Activated gamma-delta T cell treated with anti-CD3 and anti-CD28 coated beads, Interleukin-2, amount 50 U/mL, for 16 hours (primary cell): Measurements from ENCODE around the gene CYB5R3.
A peak's percentile ranks its signal among the peaks of the same experiment; 100 is the strongest.
"Not testable (repeated sequence)": the region's sequence is repeated elsewhere in the genome, so short reads cannot be mapped to it uniquely, and the experiment has no call there.

Source experiments
- DNase-seq: peaks from one replicate; pipeline ENCODE4 v3.0.0-alpha.2; 2020; ENCODE audit warnings: low read depth

CYB5R3 gene

DNA sequence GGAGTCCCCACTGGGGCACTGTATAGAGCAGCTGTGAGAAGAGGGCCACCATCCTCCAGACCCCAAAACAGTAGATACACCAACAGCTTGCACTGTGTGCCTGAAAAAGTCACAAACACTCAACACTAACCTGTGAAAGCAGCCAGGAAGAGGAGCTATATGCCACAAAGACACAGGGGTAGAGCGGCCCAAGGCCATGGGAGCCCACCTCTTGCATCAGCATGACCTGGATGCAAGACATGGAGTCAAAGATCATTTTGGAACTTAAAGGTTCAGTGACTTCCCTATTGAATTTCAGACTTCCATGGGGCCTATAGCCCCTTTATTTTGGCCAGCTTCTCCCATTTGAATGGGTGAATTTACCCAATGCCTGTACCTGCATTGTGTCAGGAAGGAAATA, 29.7 kb upstream of the CYB5R3 start:
- no peak for DNase-seq

DNA sequence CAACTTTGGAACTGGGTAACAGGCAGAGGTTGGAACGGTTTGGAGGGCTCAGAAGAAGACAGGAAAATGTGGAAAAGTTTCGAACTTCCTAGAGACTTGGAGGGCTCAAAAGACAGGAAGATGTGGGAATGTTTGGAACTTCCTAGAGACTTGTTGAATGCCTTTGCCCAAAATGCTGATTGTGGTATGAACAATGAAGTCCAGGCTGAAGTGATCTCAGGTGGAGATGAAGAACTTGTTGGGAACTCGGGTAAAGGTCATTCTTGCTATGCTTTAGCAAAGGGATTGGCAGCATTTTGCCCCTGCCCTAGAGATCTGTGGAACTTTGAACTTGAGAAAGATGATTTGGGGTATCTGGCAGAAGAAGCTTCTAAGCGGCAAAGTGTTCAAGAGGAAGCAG, 28.7 kb upstream of the CYB5R3 start:
- DNase-seq, result not testable (repeated sequence)

DNA sequence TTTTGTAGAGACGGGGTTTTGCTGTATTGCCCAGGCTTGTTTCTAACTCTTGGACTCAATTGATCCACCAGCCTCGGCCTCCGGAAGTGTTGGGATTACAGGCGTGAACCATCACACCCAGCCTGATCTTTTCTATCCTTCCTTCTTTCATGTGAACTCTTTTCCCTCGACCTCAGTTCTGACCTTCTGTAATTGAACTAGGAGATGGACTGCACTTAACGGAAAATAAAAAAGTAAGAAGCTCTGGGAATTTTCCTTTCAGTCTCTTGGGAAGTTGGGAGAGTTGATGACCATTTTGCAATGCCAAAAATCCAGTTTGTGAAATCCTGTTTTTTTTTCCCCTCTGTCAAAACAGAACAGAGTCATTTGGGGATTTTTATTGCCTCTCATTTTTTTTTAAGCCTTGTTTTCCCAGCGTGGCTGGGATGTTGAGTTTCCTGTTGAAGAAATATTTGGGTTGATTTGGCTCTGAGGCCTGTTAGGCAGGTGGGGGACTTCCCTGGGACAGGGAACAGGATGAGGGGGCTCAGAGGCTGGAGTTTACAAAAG, 26.9 kb upstream of the CYB5R3 start:
- no peak for DNase-seq

DNA sequence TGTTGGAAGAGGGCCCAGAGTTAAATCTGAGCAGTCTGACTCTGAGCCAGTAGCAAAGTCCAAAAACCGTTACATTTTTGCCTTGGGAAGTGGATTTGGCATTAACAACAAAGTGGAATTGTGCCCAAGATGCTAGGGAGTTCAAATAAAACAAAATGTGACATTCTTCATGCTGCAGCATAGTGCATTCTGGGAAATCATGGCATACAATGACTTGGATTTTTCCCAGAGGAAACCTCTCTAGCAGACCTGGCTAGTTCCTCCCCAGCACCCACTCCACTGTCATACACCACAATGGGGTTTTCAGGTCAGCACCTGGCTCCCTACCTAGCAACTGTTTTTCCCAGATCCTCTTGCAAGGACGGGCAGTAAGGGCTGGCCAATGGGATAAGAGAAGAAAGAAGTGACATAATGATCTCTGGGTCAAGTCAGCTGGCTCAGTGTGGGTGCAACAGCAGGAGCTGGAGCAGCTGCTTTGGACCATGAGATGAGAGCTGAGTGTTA, 24.8 kb upstream of the CYB5R3 start:
- DNase-seq, result no peak

DNA sequence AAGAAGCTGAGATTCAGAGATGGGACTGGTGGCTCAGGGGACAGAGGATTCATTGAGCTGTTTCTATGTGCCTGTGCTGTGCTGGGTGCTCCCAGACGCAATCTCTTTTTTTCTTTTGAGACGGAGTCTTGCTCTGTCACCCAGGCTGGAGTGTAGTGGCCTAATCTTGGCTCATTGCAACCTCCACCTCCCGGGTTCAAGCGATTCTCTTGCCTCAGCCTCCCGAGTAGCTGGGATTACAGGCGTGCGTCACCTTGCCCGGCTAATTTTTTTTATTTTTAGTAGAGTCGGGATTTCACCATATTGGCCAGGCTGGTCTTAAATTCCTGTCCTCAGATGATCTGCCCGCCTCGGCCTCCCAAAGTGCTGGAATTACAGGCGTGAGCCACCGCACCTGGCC, 23.9 kb upstream of the CYB5R3 start:
- not testable (repeated sequence) for DNase-seq

DNA sequence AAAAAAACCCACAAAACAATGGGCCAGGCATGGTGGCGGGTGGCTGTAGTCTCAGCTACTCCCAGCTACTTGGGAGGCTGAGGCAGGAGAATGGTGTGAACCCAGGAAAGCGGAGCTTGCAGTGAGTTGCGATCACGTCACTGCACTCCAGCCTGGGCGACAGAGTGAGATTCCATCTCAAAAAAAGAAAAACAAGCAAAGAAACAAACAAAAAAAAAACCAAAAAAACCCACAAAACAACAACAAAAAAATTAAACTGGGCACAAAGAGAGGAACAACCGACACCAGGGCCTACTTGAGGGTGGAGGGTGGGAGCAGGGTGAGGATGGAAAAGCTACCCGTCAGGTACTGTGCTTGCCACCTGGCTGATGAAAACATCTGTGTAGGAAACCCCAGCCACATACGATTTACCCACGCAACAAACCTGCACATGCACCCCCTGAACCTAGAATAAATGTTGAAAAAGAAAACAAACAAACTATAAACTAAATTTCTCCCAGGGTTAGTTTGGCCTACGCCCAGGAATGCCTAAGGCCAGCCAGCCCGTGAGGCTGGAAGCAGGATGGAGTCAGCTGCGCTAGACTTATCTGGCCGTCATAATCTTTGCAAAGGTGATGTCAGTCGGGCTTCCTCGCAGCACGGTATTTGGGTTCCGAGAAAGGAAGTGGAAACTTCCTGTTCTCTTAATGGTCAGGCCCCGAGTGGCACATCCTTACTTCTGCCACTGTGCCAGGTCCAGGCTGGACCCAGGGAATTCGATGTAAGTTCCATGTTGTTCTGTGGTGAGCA, 21.9 kb upstream of the CYB5R3 start:
- DNase-seq, result no peak

DNA sequence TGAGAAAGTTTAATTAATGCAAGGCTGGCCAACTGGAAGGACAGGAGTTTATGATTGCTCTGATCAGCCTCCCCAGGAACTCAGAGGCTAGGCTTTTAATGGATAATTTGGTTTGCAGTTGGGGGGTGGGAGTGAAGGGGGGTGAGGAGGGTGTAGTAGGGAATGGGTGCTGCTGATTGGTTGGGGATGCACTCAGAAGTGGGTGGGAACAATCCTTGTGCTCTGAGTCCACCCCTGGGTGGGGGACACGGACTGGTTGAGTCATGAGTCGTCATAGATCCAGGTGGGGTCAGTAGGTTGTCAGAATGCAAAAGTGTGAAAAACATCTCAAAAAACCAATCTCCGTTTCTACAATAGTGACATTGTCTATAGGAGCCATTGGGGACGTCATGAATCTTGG, 20.9 kb upstream of the CYB5R3 start:
- no peak for DNase-seq

DNA sequence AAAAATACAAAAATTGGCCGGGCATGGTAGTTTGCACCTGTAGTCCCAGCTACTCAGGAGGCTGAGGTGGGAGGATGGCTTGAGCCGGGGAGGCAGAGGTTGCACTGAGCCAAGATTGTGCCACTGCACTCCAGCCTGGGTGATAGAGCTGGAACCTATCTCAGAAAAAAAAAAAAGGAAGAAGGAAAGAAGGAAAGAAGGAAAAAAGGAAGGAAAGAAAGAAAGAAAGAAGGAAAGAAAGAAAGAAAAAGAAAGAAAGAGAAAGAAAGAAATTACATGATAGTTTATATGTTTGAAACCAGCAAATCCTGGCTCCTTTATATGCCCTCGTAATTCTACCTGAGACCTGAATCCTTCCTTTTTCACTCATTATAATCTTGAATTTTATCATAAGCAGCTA, 17.2 kb upstream of the CYB5R3 start:
- not testable (repeated sequence) for DNase-seq

DNA sequence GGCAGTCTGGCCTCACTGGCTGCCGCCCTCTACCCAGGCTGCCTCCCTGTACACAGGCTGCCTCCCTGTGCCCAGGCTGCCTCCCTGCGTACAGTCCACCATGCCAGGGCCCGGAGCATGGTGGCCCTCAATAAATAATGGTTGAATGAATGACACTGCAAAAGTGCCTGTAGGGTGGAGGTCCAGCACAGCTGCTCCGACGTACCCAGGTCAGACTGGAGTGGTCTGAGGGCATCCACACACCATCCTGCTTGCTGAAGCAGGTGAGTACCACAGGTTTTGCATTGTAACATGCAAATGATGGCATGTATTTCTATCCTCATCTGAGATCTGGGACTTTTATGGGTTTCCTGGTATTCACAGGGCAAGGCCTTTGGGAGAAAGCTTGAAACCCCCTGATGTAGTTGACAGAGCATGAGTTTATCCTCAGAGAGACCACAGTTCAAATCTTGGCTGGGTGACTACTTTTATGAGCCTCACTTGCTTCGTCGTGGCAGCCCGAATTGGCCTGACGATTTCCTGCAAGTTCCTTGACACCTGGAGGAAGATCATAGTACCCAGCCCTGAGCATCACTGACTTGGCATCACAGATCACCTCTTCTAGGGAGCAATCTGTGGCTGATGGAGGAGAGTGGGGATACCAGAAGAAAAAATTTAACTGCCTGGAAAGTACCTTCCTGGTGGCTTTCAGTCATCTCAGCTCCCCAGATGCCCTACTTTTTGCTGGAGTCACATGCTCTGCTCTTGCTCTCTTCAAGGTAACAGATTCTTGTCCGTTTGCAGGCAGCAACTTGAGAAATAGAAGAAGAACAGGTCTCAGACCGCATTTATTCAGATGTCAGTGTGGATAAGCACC, 16.0 kb upstream of the CYB5R3 start:
- no peak for DNase-seq

DNA sequence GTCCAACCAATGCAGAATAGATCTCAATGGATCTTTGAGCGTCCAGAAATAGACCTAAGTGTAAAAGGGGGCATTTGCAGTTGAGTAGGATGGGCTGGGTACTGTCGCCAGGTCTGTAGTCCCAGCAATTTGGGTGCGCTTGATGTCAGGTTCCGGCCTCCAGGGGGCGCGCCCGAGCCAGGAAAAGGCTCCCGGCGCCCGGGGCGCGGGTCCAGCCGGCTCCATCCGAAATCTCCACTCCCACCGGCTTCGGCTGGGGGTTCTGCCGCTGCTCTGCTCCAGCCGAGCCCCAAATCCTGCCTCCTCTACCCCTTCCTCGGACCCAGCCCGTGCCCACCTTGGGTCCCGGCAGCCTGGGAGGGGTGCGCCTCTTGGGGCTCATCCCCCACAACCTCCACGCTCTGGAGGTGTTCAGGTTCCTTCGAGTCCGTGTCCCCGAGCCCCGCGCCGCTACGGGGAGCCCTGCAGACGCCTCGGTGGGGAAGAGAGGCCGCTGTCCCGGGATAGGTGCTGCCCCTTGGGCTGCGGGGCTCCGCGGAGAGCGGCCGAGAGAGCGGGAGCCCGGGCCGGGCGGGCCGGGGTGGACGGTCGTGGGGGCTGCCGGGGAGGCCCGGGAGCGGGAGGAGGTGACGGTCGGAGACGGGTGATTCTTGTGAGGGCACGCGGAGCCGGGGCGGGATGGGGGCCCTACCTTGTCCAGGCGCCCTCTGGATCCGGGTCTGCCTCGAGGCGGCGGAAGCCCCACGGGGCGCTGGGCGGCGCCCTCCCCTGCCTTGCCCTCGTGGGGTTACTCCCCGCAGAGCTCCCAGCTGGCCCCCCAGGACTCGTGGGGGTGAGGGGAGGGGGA, 13.0 kb upstream of the CYB5R3 start:
- peak; percentile 71 for DNase-seq

DNA sequence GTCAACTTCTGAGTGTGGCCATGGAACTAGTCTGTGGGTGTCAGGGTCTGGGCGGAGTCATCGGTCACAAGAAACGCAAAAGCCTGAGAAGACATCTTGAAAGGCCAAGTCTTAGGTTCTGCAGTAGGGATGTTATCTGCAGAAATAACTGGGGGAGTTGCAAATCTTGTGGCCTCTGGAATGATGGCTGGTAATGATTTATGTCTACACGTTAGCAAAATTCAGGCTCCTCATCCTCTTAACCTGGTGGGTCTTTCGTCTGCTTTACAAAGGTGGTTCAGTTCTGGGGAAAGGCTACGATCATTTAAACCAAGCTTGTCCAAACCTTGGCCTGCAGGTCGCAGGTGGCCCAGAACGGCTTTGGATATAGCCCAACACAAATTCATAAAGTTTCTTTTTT, 7.4 kb upstream of the CYB5R3 start:
- no peak for DNase-seq

DNA sequence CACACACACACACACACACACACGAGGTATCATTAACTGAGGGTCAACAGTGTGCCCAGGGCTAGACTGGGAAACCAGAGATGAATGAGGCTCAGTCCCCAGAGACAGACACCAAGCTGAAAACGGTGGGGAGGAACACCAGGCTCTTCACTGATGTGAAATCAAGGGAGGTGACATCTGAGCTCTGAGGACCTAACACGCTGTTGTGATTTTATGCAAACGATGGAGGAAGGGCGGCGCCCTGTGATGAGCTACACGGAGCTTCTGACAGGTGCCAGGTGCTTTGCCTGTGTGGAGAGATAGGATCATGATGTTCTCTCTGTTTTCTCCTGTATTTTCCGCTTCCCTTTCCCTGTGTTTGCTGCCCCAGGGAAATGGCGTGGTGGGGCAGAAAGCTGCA, 6.5 kb upstream of the CYB5R3 start:
- DNase-seq, result no peak

DNA sequence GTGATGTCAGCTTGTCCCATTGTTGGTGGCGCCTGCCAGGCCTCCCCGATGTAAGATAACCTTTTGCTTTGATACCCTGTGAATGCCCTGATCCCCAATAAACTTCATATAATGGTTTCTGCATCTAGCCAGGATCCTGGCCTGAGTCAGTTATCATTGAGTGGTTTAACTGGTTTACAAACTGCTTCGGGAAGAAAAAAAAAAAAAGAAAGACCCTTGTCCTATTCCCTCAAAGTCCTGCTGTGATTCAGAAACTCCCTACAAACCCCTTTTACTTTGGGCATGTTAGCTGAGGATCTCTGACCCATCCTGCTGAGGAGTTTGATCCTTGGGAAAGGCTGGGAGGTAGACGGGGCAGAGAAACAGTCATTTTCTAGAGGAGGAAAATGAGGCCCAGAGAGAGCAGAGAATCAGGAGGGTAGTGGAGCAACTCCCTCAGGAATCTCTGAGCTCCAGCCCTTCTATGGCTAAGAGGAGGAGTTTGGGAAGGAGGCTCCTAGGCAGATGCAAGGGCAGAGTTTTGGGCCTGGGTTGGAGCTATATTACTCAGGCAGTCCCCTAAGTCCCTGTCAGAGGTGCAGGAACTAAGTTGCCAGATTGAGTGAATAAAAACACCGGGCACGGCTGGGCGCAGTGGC, 5.4 kb upstream of the CYB5R3 start:
- DNase-seq, result no peak

DNA sequence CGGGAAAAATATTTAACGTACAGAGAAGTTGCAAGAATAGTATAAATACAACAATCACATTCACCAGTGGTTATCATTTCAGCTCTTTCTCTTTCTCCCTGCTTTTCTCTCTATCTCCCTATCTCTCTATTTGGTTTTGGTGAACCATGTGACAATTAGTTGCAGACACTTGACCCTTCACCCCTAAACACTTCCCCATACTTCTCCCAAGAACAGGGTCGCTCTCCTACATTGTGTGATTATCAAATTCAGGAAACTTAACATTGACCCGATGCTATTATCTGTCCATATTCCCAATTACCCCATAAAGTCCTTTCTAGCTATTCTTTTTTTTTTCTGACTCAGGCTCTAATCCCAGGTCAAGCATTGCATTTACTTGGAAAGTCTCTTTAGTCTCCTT, 4.8 kb upstream of the CYB5R3 start:
- DNase-seq, result no peak

DNA sequence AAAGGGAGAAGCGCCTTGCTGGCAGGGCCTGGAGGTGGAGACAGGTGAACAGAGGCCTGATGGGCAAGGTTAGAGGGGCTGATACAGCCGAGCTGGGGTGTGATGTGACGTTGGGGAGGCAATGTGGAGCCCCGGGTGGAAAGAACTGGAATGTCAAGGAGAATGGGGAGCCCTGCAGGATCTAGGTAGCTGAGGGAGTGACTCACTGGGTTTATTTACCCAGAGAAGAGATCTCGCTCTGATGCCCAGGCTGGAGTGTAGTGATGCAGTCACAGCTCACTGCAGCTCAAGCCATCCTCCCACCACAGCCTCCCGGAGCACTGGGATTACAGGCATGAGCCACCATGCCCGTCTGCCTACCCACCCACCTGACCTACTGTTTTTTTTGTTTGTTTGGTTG, 1.9 kb upstream of the CYB5R3 start:
- no peak for DNase-seq

DNA sequence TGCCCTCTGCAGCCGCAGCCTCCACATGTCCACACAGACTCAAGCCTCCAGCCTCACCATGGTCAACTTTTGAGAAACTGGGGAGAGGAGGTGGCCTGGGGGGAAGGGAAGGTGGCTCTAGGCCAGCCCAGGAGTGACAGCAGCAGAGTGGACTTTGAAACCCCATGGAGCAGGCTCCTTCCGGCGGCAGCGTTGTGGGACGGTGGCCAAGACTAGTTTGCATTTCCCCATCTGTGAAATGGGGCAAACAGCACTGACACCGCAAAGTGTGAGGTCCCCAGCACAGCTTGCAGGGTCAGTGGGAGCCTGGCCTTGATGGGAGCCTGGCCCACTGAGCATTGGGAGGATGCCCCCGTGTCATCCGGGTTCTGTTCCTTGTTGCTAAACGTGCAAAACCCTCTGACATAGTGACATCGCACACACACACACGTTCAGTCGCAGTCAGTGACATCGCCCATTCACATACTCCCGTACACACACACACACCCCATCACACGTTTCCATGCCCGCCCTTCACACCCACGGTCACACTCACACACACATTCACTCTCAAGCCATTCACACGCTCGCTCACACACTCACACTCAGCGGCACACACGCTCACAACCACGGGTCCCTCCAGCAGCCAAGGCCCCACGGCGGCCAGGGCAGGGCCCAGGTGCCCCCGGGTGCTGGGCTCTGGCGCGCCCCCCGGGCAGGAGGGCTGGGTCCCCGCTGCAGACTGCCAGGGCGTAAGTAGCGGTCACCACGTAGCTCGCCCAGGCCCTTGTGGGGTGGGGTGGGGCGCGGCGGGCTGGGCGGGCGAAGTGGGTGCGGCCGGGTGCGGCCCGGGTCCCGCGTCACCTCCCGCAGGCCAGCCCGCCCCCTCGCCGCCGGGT, 585 bp downstream of the CYB5R3 start:
- no peak for DNase-seq

DNA sequence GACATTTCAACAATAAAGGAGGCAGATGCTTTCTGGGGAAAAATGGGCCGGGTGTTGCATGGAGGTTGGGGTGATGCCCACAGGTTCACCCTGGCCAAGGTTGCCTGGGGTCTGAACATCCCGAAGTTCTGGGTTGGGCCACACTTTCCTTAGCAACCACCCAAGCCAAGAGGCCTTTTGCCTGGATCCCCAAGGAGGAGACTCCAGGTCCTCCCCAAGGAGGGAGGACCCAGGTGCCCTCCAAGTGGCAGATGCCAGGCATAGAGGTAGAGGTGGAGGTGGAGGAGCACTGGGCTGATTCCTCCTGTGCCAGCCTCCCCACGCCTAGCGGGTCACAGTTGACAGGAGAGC, 1.2 kb downstream of the CYB5R3 start:
- DNase-seq, result no peak

DNA sequence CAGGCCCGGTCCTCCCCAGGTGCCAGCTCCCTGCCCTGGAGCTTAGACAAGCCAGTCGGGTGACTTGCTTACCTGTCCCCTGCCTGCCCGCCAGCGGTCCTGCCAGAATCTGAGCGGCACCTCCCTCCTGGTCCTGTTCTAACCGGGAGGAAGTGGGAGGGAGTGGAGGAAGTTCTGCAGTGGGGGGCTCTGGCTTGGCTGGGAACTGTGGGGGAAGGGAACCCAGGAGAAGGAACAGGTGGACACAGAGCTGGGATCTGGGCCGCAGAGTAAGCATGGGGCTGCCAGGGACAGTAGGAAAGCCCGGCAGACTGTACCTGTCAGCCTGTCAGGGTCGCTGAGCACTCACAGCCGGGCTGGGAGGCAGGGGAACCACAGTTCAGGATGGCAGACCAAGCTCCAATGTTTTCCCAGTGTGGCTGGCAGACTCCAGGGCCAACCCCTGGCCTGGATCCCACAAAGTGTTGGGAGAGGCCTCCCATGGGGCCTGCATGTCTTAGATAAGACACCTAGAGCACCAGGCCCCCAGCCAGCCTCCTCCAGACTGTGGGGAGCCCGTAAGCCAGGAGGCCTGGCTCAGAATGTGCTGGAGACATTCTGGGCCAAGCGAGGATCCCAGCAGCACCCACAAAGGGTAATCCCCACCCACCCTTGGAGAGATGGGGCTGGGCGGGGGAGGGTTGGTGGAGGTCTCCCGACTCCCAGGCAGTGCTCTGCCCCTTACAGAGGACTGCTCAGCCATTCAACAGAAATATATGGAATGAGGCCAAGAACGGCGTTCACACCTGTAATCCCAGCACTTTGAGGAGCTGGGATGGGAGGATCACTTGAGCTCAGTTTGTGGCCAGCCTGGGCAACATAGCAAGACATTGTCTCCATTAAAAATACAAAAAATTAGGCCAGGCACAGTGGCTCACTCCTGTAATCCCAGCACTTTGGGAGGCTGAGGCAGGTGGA, 2.3 kb downstream of the CYB5R3 start:
- DNase-seq, result no peak

DNA sequence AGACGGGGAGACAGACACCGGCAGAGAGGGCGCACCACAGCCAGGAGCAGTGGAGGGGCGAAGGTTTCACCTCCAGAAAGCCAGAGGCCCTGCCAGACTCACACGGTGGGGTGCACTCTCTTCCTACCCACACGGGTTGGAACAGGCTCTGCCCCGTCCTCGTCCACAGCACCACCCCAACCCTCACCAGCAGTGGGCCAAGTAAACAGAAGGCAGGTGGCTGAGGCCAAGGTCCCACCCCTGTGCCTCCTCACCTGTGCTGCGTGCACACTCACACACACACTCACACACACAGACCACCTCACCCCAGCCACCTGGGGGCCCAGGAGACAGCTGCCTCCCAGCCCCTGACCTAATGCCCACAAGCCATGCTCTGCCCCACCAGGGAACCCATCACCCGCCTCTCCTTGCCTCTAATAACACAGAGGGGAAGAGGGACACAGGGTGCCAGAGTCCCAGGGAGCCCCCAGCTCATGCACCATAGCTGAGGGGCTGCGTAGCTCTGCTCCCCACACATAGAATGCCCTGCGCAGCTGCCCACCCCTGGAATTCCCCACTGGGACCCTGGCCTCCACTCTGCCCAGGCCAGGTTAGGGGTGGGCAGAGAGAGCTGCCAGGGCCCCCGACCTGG, 3.1 kb downstream of the CYB5R3 start:
- DNase-seq, result no peak
